ENCODE results near the gene TTC5.
"Not testable (repeated sequence)": the region's sequence is repeated elsewhere in the genome, so short reads cannot be mapped to it uniquely, and the experiment has no call there.

The TTC5 gene

GRCh38 chr14:20302042-20302755 is 3.6 kb downstream of the TTC5 start:
- DNase-seq (ENCODE audit: low read depth) = no peak

GRCh38 chr14:20295067-20295466 is 10.7 kb downstream of the TTC5 start:
- no peak overlapping the region for H3K4me3 ChIP-seq (ENCODE audit: low read length)
- TF ChIP-seq, protein P1, sequence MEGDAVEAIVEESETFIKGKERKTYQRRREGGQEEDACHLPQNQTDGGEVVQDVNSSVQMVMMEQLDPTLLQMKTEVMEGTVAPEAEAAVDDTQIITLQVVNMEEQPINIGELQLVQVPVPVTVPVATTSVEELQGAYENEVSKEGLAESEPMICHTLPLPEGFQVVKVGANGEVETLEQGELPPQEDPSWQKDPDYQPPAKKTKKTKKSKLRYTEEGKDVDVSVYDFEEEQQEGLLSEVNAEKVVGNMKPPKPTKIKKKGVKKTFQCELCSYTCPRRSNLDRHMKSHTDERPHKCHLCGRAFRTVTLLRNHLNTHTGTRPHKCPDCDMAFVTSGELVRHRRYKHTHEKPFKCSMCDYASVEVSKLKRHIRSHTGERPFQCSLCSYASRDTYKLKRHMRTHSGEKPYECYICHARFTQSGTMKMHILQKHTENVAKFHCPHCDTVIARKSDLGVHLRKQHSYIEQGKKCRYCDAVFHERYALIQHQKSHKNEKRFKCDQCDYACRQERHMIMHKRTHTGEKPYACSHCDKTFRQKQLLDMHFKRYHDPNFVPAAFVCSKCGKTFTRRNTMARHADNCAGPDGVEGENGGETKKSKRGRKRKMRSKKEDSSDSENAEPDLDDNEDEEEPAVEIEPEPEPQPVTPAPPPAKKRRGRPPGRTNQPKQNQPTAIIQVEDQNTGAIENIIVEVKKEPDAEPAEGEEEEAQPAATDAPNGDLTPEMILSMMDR (conservative IDR thresholded peaks at IDR 0.05; ENCODE audit: low read depth, low read length) = no peak
- no peak for DNase-seq (ENCODE audit: low read depth)

More at GRCh38 chr14:20302042-20302755, 3.6 kb downstream of the TTC5 start:
- TF ChIP-seq, protein P1 (conservative IDR thresholded peaks at IDR 0.05; ENCODE audit: low read depth, low read length) = no peak
- H3K4me3 ChIP-seq (ENCODE audit: low read length) = no peak overlapping the region

- TF ChIP-seq, protein P1 (conservative IDR thresholded peaks at IDR 0.05; ENCODE audit: low read depth, low read length) = no peak
- H3K4me3 ChIP-seq (ENCODE audit: low read length) = no peak overlapping the region
- DNase-seq (ENCODE audit: low read depth) = no peak
These were observed 11.1 kb downstream of the TTC5 start for GRCh38 chr14:20294636-20295035.

DNA sequence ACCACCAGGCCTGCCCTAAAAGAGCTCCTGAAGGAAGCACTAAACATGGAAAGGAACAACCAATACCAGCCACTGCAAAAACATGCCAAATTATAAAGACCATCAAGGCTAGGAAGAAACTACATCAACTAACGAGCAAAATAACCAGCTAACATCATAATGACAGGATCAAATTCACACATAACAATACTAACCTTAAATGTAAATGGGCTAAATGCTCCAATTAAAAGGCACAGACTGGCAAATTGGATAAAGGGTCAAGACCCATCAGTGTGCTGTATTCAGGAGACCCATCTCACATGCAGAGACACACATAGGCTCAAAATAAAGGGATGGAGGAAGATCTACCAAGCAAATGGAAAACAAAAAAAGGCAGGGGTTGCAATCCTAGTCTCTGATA is 23.8 kb downstream of the TTC5 start:
- not testable (repeated sequence) for DNase-seq (ENCODE audit: low read depth); H3K4me3 ChIP-seq (ENCODE audit: low read length)

DNA sequence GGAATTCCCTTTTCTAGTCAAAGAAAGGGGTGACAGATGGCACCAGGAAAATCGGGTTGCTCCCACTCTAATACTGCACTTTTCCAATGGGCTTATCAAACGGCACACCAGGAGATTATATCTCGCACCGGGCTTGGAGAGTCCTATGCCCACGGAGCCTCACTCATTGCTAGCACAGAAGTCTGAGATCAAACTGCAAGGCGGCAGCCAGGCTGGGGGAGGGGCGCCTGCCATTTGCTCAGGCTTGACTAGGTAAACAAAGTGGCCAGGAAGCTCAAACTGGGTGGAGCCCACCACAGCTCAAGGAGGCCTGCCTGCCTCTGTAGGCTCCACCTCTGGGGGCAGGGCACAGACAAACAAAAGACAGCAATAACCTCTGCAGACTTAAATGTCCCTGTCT is 25.5 kb downstream of the TTC5 start:
- DNase-seq (ENCODE audit: low read depth); H3K4me3 ChIP-seq (ENCODE audit: low read length): not testable (repeated sequence)

DNA sequence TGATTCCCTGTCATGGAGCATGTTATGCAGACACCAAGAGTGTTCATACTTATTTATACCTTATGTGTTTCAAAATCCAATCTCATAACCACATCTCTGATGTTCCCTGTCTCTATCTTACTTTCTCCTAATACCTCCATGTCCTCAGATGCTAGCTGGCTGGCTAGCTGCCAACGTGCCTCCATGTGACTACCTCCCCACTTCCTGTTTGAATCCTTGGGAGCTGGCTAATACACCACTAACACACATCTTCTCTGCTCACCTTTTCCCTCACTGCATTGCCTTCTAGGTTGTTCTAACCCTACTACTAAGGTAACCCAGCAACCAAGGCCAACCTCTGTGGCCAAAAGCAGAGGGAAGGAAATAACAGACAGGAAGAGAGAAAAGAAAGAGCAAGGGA is 27.3 kb downstream of the TTC5 start:
- DNase-seq (ENCODE audit: low read depth) = no peak

GRCh38 chr14:20277409-20277808 is 28.3 kb downstream of the TTC5 start:
- DNase-seq (ENCODE audit: low read depth) = no peak
- TF ChIP-seq, protein P1 (conservative IDR thresholded peaks at IDR 0.05; ENCODE audit: low read depth, low read length) = no peak
- no peak overlapping the region for H3K4me3 ChIP-seq (ENCODE audit: low read length)

More for the DNA sequence above, 27.3 kb downstream of the TTC5 start:
- no peak overlapping the region for H3K4me3 ChIP-seq (ENCODE audit: low read length)
- TF ChIP-seq, protein P1 (conservative IDR thresholded peaks at IDR 0.05; ENCODE audit: low read depth, low read length) = no peak

- no peak overlapping the region for H3K4me3 ChIP-seq (ENCODE audit: low read length)
- TF ChIP-seq, protein P1 (conservative IDR thresholded peaks at IDR 0.05; ENCODE audit: low read depth, low read length) = no peak
- no peak for DNase-seq (ENCODE audit: low read depth)
These were observed 31.7 kb downstream of the TTC5 start for GRCh38 chr14:20274062-20274461.

DNA sequence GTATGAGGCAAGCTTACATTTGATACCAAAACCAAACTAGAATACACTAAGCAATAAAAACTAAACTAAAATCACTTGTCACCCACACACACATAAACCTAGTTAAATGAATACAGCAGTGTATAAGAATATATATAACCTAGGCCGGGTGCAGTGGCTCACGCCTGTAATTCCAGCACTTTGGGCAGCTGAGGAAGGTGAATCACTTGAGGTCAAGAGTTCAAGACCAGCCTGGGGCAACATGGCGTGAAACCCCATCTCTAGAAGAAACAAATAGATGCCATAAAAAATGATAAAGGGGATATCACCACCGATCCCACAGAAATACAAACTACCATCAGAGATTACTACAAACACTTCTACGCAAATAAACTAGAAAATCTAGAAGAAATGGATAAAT is 41.4 kb downstream of the TTC5 start:
- DNase-seq (ENCODE audit: low read depth); H3K4me3 ChIP-seq (ENCODE audit: low read length): not testable (repeated sequence)
